ENCODE results near the gene CDA. TPM values are rescaled to one million over a fixed set of nuclear protein-coding genes. Genes with fewer than 3 reads are reported as not detected.

Gene CDA
- total and polyA plus RNA-seq, 10 of the 15 experiments (the other 5 are each of a cell fraction or from before 2014, with no cell fraction given): not detected

GRCh38 chr1:20600156-20600555, 11.3 kb downstream of the CDA start (continued):
- no peak for TF ChIP-seq E2F8 (IDR thresholded peaks at IDR 0.05; ENCODE audit: low read depth, partially characterized antibody)
- no peak for TF ChIP-seq POU2F2 (IDR thresholded peaks at IDR 0.05; ENCODE audit: borderline replicate concordance, low read depth, low read length)
- no peak for TF ChIP-seq YY1 (IDR thresholded peaks at IDR 0.05; ENCODE audit: low read depth, low read length)

- WGBS (ENCODE audit: insufficient coverage, insufficient replicate concordance, low lambda C conversion rate, missing lambda C conversion rate): 26% methylated on average over 5 of the region's 5 CpGs
- FAIRE-seq (no peak), ATAC-seq (no peak), DNase-seq (ENCODE audit: low read depth, low spot score) (no peak)
- Histone ChIP-seq H3K9me3 (replicated peaks; ENCODE audit: control insufficient read depth, insufficient read depth, low read length) (no peaks in the 10 kb centered on the region; the same call in 2 of the 3 replicates), H3K36me3 (ENCODE audit: control insufficient read depth in 2 of 2, insufficient read depth in 2 of 2, low read length in 1 of 2) (no peaks in the 10 kb centered on the region), H3K4me2 (ENCODE audit: control insufficient read depth, insufficient read depth) (no peak overlapping the region), H3K9ac (ENCODE audit: control insufficient read depth, insufficient read depth, low read length) (no peak overlapping the region), H3K4me3 (no peak overlapping the region), H3K79me2 (ENCODE audit: control insufficient read depth, insufficient read depth, low read length) (no peaks in the 10 kb centered on the region), H2AFZ (ENCODE audit: control insufficient read depth, low read depth, low read length) (no peak overlapping the region; the same call in 1 of the 2 replicates), H3K27ac (ENCODE audit: control insufficient read depth, insufficient read depth) (no peak overlapping the region), H3K27me3 (replicated peaks in 1 of 2; ENCODE audit: control insufficient read depth in 2 of 2, insufficient read depth in 2 of 2, low read length in 1 of 2) (no peaks in the 10 kb centered on the region), H4K20me1 (ENCODE audit: control insufficient read depth, insufficient read depth) (no peaks in the 10 kb centered on the region), H3K4me1 (ENCODE audit: control insufficient read depth, insufficient read depth, low read length) (no peaks in the 10 kb centered on the region)
- ChIA-PET CTCF (interaction anchor here (1.2 kb wide), 1 partner anchor 21 kb away, joined by 3 read pairs; no protein-coding TSS in a partner anchor), RAD21 (ENCODE audit: unreplicated experiment) (no interaction called here), SMC1A (ENCODE audit: uncharacterized antibody, unreplicated experiment) (no interaction called here), POLR2A (no interaction called here)
- in situ Hi-C loops (cut with MboI): no loop called here
- no TSS peak for BruUV-seq (replicated peaks)
- intact Hi-C loops (cut with micrococcal nuclease; ENCODE audit: unreplicated experiment): no loop called here
- TF ChIP-seq ELK1 (IDR thresholded peaks at IDR 0.05; ENCODE audit: low read depth, low read length): no peak
- no peak for TF ChIP-seq SUZ12 (IDR thresholded peaks at IDR 0.05; ENCODE audit: unreplicated experiment)
- no peak for TF ChIP-seq PML (IDR thresholded peaks at IDR 0.05; ENCODE audit: low read length)
- no peak for TF ChIP-seq SUPT20H (IDR thresholded peaks at IDR 0.05; ENCODE audit: borderline replicate concordance, control insufficient read depth, low read depth, low read length)
- no peak for TF ChIP-seq RAD51 (IDR thresholded peaks at IDR 0.05)
- TF ChIP-seq ZNF592 (IDR thresholded peaks at IDR 0.05): no peak
- no peak for TF ChIP-seq STAT1 (conservative IDR thresholded peaks at IDR 0.05)
- TF ChIP-seq TCF3 (IDR thresholded peaks at IDR 0.05; ENCODE audit: borderline replicate concordance, insufficient read depth, low read depth, low read length): no peak
- TF ChIP-seq JUNB (IDR thresholded peaks at IDR 0.05): no peak
- no peak for TF ChIP-seq TBL1XR1 (IDR thresholded peaks at IDR 0.05; ENCODE audit: low read depth, low read length)
Measured at GRCh38 chr1:20601129-20601825, 12.4 kb downstream of the CDA start.
